Ovary (tissue), 3 donors: Measurements from ENCODE around the gene C2orf78.

ENCODE experiments used
- POLR2A ChIP-seq: fragments of 450-650 bp; IDR thresholded peaks from one replicate; pipeline ENCODE4 v1.6.1; 2017; ENCODE audit warnings: antibody characterized with exemption, mild to moderate bottlenecking, moderate library complexity
- TF ChIP-seq, protein P1 (sequence below), 3 donors: fragments of 450-650 bp in 2 of 3; fragments of 200-600 bp in 1 of 3; IDR thresholded peaks; one replicate each; pipeline versions ENCODE4 v1.5.1 to v1.8.0; 2016 to 2022; ENCODE audit warnings: antibody characterized with exemption in 3 of 3, mild to moderate bottlenecking in 1 of 3
- donor health status: DM: no; HTN: no; CAD: no.

DNA sequence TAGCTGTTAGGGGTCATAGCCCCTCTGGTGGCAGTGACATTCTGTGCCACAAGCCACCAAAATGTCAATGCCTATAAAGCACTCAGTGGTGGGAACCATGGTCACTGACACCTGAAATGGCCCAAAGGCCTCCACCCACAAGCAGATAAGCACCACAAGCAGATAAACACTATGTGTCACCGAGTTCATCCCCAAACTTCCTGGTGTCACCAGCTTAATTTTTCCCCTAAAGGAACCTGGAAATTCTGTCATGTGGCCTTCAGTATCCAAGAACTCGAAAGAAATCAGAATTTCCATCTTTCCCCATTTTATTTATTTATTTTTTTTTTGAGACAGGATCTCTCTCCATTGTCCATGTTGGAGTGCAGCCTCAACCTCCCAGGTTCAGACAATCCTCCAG lies 43.2 kb upstream of the C2orf78 start:
- TF ChIP-seq, protein P1, sequence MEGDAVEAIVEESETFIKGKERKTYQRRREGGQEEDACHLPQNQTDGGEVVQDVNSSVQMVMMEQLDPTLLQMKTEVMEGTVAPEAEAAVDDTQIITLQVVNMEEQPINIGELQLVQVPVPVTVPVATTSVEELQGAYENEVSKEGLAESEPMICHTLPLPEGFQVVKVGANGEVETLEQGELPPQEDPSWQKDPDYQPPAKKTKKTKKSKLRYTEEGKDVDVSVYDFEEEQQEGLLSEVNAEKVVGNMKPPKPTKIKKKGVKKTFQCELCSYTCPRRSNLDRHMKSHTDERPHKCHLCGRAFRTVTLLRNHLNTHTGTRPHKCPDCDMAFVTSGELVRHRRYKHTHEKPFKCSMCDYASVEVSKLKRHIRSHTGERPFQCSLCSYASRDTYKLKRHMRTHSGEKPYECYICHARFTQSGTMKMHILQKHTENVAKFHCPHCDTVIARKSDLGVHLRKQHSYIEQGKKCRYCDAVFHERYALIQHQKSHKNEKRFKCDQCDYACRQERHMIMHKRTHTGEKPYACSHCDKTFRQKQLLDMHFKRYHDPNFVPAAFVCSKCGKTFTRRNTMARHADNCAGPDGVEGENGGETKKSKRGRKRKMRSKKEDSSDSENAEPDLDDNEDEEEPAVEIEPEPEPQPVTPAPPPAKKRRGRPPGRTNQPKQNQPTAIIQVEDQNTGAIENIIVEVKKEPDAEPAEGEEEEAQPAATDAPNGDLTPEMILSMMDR (IDR thresholded peaks at IDR 0.05) = no peak
- TF ChIP-seq POLR2A = no peak
